Duodenal mucosa (tissue), 2 donors: ENCODE data around the gene U2AF2.
A peak's percentile ranks its signal among the peaks of the same experiment; 100 is the strongest.

Experiments
- H3K27ac ChIP-seq: one replicate; pipeline ENCODE4 v1.7.0; 2013; ENCODE audit warnings: low read depth, low read length
- H3K27me3 ChIP-seq, 2 donors: one replicate each; pipeline ENCODE4 v1.7.0; 2013; ENCODE audit warnings: low read length in 2 of 2, control low read depth in 1 of 2; ENCODE audit not compliant: insufficient read depth in 2 of 2, control insufficient read depth in 1 of 2
- H3K36me3 ChIP-seq, 2 donors: one replicate each; pipeline ENCODE4 v1.7.0; 2013; ENCODE audit warnings: low read length in 2 of 2, control low read depth in 1 of 2; ENCODE audit not compliant: insufficient read depth in 2 of 2, control insufficient read depth in 1 of 2
- H3K4me1 ChIP-seq, 2 donors: one replicate each; pipeline ENCODE4 v1.7.0; 2013; ENCODE audit warnings: low read length in 2 of 2, control low read depth in 1 of 2; ENCODE audit not compliant: insufficient read depth in 2 of 2, control insufficient read depth in 1 of 2
- H3K4me3 ChIP-seq, 2 donors: one replicate each; pipeline ENCODE4 v1.7.0; 2013; ENCODE audit warnings: low read length in 2 of 2, low read depth in 1 of 2
- H3K9ac ChIP-seq, 2 donors: one replicate each; pipeline ENCODE4 v1.7.0; 2013; ENCODE audit warnings: low read length in 2 of 2, low read depth in 1 of 2
- H3K9me3 ChIP-seq, 2 donors: one replicate each; pipeline ENCODE4 v1.7.0; 2013; ENCODE audit warnings: low read length in 2 of 2, control low read depth in 1 of 2; ENCODE audit not compliant: control insufficient read depth in 1 of 2

Gene U2AF2

DNA sequence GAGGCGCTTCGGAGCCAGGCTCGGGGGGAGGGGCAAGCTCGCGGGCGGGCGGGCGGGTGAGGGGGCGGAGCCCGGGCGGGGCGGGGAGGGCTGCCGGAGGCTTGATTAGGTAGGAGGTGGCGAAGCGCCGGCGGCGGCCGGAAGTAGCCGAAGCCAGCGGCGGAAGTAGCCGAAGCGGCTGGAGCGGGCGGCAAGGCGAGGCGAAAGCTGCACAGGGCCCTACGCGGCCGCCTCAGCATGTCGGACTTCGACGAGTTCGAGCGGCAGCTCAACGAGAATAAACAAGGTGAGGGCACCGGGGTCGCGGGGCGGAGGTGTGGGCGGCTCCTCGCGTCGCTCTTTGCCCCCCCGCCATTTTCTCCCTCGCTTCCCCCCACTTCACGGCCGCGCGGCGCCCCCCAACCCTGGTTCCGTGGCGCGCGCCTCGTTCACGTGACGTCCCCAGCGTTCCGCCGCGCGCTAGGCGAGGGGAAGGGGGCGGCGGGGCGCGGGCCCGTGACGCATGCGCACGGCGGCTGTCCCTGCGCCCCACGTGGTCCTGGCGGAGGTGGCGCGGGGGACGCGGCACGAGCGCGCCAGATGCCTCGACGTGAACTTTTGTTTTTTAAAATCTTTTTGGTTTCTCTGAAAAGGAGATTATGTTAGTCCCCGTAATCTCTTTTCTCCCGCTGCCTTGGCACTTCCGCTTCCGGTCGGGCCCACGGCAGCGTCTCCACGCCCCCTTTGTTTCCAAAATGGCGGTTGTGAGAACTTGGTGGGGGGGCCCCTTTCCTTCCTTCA is at the start of gene U2AF2:
TSS of gene U2AF2 (plus strand) at position 168 of the 780 bp plus-strand sequence. CDS start at position 238, 70 bp downstream.
- H3K27me3 ChIP-seq = no peaks in the 10 kb centered on the region
- peaks cover 23 to 38% of the 10 kb centered on the region in 2 donors for H3K4me1 ChIP-seq
- H3K27ac ChIP-seq = peak within 1 kb of the TSS; percentile 98
- no peaks in the 10 kb centered on the region for H3K9me3 ChIP-seq
- peak within 1 kb of the TSS; percentile 96 for H3K9ac ChIP-seq
- H3K36me3 ChIP-seq = peaks cover under 1 to 17% of the 10 kb centered on the region in 2 donors
- peak within 1 kb of the TSS; percentile 96 for H3K4me3 ChIP-seq

DNA sequence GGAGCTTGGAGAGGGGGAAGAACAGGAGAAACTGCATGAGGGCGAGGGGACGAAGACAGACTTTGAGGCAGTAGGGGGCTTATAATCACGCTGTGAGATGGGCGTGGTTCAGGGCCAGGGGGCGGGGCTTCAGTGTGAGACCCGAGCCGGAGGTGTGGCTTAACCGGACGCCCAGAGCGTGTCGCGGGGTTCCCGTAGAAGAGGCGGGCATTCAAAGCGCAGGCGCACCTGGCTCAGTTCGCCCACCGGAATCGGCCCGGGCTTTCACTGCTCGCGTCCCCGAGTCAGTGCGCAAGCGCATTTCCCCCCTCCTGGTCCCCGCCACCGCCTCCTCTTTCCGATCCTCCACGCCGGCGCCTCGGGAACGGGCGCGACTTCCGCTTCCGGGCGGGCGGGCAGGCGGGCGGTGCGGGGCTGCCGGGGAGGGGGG is 49.6 kb upstream of the U2AF2 start:
- Histone ChIP-seq H3K4me1 (peaks cover 18 to 31% of the 10 kb centered on the region in 2 donors), H3K9me3 (no peaks in the 10 kb centered on the region), H3K4me3 (peak overlapping the region; percentile 76 to 94), H3K36me3 (peaks cover 0 to 10% of the 10 kb centered on the region in 2 donors), H3K27ac (peak overlapping the region; percentile 88), H3K9ac (peak overlapping the region; percentile 59 to 94), H3K27me3 (no peaks in the 10 kb centered on the region)

DNA sequence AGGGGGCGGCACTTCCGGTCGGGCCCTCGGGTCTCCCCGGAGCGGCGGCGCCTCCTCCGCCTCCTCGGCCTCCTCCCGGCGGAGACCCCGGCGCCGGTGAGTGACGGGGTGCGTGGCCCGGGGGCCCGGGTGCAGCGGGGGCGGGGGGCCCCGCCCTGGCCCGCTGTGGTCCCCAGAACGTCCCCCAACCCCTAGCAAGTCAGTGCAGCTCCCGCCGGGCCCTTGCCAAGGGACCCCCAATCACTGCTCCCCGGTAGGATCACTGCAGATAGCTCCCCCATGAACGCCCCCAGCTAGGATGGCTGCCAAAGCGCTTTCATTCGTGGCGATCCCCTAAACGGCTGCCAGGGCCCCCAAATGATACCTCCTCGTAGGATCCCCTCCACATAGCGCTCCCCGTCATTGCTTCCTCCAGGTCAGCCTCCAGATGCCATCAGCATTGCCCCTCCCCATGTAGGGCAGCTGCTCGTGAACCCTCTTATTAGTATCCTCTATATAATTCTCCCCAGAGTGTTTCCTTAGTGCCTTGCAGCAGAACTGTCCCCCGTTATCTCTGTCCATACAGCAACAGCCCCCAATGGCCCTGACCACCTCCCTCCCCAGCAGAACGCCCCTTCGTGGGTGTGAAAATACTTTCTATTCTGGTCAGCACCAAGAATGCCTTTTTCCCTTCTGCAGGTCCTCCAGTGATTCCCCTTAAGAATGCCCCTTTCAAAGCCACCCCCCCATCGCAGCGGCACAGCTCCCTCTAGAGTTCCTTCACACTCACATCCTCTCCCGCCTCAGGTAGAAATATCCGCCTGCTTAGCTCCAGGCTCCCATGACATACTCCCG is 49.0 kb upstream of the U2AF2 start, which contains the start of gene ZNF865:
TSS of gene ZNF865 (plus strand) at position 11 of the 834 bp plus-strand sequence. CDS start 7,972 bp downstream, outside the sequence.
- H3K4me3 ChIP-seq = peak within 1 kb of the TSS; percentile 92 to 94
- no peaks in the 10 kb centered on the region for H3K9me3 ChIP-seq
- H3K9ac ChIP-seq = peak within 1 kb of the TSS; percentile 61 to 94
- peaks cover 0 to 15% of the 10 kb centered on the region in 2 donors for H3K36me3 ChIP-seq
- peaks cover 15 to 28% of the 10 kb centered on the region in 2 donors for H3K4me1 ChIP-seq
- peak within 1 kb of the TSS; percentile 88 for H3K27ac ChIP-seq
- no peaks in the 10 kb centered on the region for H3K27me3 ChIP-seq

DNA sequence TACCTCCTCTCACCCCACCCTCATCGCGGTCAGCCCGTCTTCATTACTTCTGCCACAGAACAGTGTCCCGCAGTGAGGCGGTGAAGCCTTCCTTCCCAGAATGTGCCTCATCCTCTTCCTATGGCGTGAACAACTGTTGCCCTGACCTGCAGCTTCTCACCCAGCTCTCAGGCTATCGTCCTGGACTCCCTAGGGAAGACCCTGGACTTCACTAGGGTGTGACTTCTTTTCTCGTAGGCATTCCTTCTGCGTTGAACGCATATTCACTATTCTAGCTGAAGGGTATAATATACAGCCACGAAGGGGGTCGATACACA is 48.4 kb upstream of the U2AF2 start:
- Histone ChIP-seq H3K36me3 (peaks cover 0 to 15% of the 10 kb centered on the region in 2 donors), H3K27ac (no peak overlapping the region), H3K27me3 (no peaks in the 10 kb centered on the region), H3K9me3 (no peaks in the 10 kb centered on the region), H3K9ac (peak overlapping the region; percentile 61 to 94), H3K4me1 (peaks cover 9 to 22% of the 10 kb centered on the region in 2 donors), H3K4me3 (peak overlapping the region; percentile 92 to 94)

DNA sequence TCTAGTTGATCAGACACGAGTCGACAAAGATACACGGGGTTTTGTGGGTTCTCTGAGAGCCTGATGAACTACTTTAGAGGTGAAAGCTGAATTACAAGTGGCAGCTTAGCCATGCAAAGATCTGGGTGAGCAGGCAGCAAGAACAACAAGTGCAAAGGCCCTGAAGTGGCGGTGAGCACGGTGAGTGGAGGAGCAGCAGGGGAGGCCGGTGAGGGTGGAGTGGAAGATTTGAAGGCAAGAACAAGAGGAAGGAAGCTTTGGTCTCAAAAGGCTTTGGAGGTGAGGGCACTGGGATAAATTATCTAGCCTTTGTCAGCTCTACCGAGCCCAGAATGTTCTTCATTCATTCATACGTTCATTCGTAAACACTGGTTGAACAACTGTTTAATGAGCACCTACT is 48.0 kb upstream of the U2AF2 start:
- Histone ChIP-seq H3K27ac (no peak overlapping the region), H3K9ac (peak overlapping the region in 1 of 2 donors; percentile 94)

DNA sequence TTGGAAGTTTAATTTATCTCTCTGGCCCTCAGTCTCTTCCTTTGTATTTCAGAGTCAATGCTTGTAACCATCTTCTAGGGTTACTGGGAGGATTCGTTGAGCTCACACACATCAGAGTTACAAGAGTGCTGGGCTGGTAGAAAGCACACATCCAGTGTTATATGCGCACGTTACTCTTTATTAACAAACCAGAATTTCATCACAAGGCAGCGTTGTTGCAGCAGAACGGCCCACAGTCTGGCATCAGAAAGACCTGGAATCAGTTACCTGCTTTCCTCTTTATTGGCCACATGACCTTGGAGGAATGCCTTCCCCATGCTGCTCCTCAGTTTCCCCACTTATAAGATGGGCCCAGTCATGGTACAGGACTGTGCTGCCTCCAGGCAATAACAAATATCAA is 45.5 kb upstream of the U2AF2 start:
- Histone ChIP-seq H3K4me3 (no peak overlapping the region), H3K27me3 (no peaks in the 10 kb centered on the region), H3K9ac (no peak overlapping the region), H3K36me3 (peaks cover 0 to 15% of the 10 kb centered on the region in 2 donors), H3K9me3 (no peaks in the 10 kb centered on the region), H3K27ac (no peak overlapping the region), H3K4me1 (peaks cover 8 to 16% of the 10 kb centered on the region in 2 donors)

More for the DNA sequence above, 48.0 kb upstream of the U2AF2 start:
- Histone ChIP-seq H3K36me3 (peaks cover 0 to 15% of the 10 kb centered on the region in 2 donors), H3K27me3 (no peaks in the 10 kb centered on the region), H3K4me3 (peak overlapping the region in 1 of 2 donors; percentile 94), H3K9me3 (no peaks in the 10 kb centered on the region), H3K4me1 (peaks cover 8 to 22% of the 10 kb centered on the region in 2 donors)

DNA sequence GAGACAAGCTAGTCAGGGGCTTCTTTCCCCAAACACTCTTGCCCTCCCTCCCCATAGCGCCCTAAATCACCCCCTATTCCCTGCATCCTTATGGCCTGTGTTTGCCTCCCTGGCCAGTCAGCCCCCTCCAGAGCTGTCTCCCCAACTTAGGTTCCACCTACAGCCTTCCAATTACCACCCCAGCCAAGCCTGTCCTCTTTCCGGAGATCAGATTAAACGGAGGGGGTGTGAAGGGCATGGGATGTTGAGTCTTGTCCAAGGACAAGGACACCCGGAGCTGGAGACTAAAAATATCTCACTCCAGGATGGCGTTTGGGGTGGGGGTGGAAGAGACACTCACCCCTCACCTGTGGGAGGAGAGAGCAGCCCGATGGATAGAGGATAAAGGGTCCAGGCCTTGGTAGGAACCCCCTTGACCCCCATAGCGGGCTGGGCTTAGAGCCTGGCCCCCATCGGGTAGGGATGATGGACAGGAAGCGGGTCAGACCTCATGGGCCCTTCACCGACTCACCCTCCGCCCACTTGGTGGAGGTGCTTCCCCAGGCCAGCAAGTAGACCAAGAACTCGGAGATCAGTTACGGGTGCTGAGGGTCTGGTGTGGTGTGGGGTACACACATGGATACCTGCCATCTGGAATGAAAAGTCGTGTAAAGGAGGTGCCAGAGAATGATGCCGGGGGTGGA is 43.4 kb upstream of the U2AF2 start:
- Histone ChIP-seq H3K4me1 (peaks cover 5 to 7% of the 10 kb centered on the region in 2 donors), H3K9me3 (no peaks in the 10 kb centered on the region), H3K36me3 (peaks cover 0 to 23% of the 10 kb centered on the region in 2 donors), H3K27ac (no peak overlapping the region), H3K4me3 (no peak overlapping the region), H3K27me3 (no peaks in the 10 kb centered on the region), H3K9ac (no peak overlapping the region)

DNA sequence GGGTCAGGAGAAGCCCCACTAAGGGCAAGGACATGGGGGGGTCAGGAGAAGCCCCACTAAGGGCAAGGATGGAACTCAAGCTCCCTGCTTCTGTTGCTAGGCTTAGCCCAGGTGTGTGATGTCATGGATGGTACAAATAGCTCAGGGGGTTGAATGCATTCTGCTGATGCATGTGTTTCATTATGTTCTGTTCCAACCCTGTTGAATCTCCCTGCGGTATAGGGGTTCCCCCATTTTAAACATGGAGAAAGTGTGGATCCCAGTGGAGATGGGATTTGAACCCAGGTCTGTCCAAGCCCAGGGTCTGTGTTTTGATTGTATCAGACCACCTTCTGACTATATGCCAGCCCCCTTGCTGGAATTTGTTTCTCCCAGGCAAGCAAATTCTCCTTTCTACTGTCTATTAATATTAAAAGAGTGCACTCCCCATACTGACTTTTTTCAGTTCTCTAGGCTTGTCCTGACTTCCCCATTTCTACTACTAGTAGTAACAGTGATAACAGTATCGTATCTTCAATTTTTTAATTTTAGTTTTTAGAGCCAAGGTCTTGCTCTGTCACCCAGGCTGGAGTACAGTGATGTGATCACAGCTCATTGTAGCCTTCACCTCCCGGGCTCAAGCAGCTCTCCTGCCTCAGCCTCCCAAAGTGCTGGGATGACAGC is 42.7 kb upstream of the U2AF2 start:
- H3K36me3 ChIP-seq = peaks cover under 1 to 28% of the 10 kb centered on the region in 2 donors
- no peaks in the 10 kb centered on the region for H3K9me3 ChIP-seq
- peaks cover 0 to under 1% of the 10 kb centered on the region in 2 donors for H3K4me1 ChIP-seq
- no peak overlapping the region for H3K9ac ChIP-seq
- H3K4me3 ChIP-seq = no peak overlapping the region
- H3K27me3 ChIP-seq = no peaks in the 10 kb centered on the region
- no peak overlapping the region for H3K27ac ChIP-seq

DNA sequence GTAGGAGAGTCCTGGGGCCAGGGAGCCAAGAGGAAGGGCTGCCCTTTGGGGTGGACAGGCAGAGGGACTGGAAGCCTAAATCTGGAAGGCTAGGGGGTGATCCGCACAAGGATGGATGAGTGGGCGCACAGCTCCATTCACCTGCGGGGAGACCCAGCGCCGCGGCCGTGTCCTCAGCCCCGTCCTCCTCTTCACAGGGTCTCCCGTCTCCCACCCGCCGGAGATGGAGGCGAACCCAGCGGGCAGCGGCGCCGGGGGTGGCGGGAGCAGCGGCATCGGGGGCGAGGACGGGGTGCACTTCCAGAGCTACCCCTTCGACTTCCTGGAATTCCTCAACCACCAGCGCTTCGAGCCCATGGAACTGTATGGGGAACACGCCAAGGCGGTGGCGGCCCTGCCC is 41.4 kb upstream of the U2AF2 start:
- Histone ChIP-seq H3K9ac (no peak overlapping the region), H3K4me1 (no peaks in the 10 kb centered on the region), H3K9me3 (no peaks in the 10 kb centered on the region), H3K4me3 (no peak overlapping the region), H3K27ac (no peak overlapping the region), H3K27me3 (no peaks in the 10 kb centered on the region), H3K36me3 (peaks cover 6 to 32% of the 10 kb centered on the region in 2 donors)
